Central memory CD8-positive, alpha-beta T cell (primary cell): ENCODE measurements around the gene DPM1.

ENCODE experiments used
- ATAC-seq: fragments of 150-1000 bp; cut with Tn5 transposase; replicated peaks from 2 replicates; pipeline ENCODE4 v1.10.0; 2022; ENCODE audit warnings: mild to moderate bottlenecking, moderate FRiP score, moderate number of reproducible peaks; ENCODE audit not compliant: poor library complexity, severe bottlenecking; ENCODE audit errors: extremely low read depth
- DNase-seq, 2 donors: peaks; one replicate each; pipeline ENCODE4 v3.0.0; 2021; ENCODE audit warnings: low spot score in 2 of 2
- H3K27ac Mint-ChIP-seq: one replicate; pipeline ENCODE4 v1.8.0; 2022; ENCODE audit warnings: low read depth, mild to moderate bottlenecking, moderate library complexity, mixed read lengths
- H3K27me3 Mint-ChIP-seq: one replicate; pipeline ENCODE4 v1.8.0; 2022; ENCODE audit warnings: mixed read lengths
- H3K36me3 Mint-ChIP-seq: one replicate; pipeline ENCODE4 v1.8.0; 2022; ENCODE audit warnings: mild to moderate bottlenecking, moderate library complexity, mixed read lengths; ENCODE audit not compliant: insufficient read depth
- H3K4me1 Mint-ChIP-seq: one replicate; pipeline ENCODE4 v1.8.0; 2022; ENCODE audit warnings: mixed read lengths
- H3K4me3 Mint-ChIP-seq: one replicate; pipeline ENCODE4 v1.8.0; 2022; ENCODE audit warnings: mild to moderate bottlenecking, moderate library complexity, mixed read lengths
- H3K9me3 Mint-ChIP-seq: one replicate; pipeline ENCODE4 v1.8.0; 2022; ENCODE audit warnings: mixed read lengths

DPM1 gene

GRCh38 chr20:50975701-50976330 lies 17.5 kb upstream of the DPM1 start:
- Mint-ChIP-seq H3K27ac (no peak overlapping the region), H3K27me3 (peaks cover 65% of the 10 kb centered on the region), H3K4me1 (no peaks in the 10 kb centered on the region), H3K9me3 (no peaks in the 10 kb centered on the region), H3K36me3 (no peaks in the 10 kb centered on the region), H3K4me3 (no peak overlapping the region)
- ATAC-seq (no peak), DNase-seq (no peak)

GRCh38 chr20:50969912-50970311 lies 11.6 kb upstream of the DPM1 start:
- Mint-ChIP-seq H3K27me3 (peaks cover 13% of the 10 kb centered on the region), H3K4me1 (no peaks in the 10 kb centered on the region), H3K4me3 (no peak overlapping the region), H3K27ac (no peak overlapping the region), H3K36me3 (no peaks in the 10 kb centered on the region), H3K9me3 (no peaks in the 10 kb centered on the region)
- no peak for ATAC-seq
- no peak for DNase-seq

- no peaks in the 10 kb centered on the region for H3K4me1 Mint-ChIP-seq
- H3K4me3 Mint-ChIP-seq: no peak overlapping the region
- no peaks in the 10 kb centered on the region for H3K36me3 Mint-ChIP-seq
Measured at GRCh38 chr20:50969435-50969834, 11.1 kb upstream of the DPM1 start.

GRCh38 chr20:50968289-50968688 lies 10.0 kb upstream of the DPM1 start:
- ATAC-seq (no peak), DNase-seq (no peak)
- Mint-ChIP-seq H3K27me3 (peaks cover 7% of the 10 kb centered on the region), H3K4me1 (no peaks in the 10 kb centered on the region), H3K36me3 (no peaks in the 10 kb centered on the region), H3K9me3 (no peaks in the 10 kb centered on the region), H3K4me3 (no peak overlapping the region), H3K27ac (no peak overlapping the region)

More at GRCh38 chr20:50969435-50969834, 11.1 kb upstream of the DPM1 start:
- no peak for ATAC-seq
- Mint-ChIP-seq H3K27ac (no peak overlapping the region), H3K9me3 (no peaks in the 10 kb centered on the region), H3K27me3 (peaks cover 9% of the 10 kb centered on the region)
- no peak for DNase-seq

DNA sequence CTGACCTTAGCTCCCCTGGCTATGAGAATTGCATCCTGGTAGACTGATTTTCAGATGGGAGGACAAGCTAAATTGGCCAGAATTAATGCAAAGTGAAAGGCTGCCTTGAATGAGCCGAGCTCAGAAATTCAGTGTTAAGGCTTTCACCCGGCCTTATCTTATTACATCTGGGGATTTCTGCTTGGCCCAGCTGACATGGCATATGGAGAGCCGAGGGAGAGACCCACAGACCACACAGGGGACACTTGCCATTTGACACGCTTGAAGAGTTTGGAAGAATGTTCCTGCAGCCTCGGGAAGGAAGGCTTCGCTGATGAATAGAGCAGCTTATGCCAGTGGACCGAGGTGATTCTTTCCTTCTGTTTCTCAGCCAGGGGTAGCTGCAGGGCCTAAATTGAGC lies 9.3 kb upstream of the DPM1 start:
- DNase-seq (no peak), ATAC-seq (no peak)
- Mint-ChIP-seq H3K9me3 (no peaks in the 10 kb centered on the region), H3K4me1 (no peaks in the 10 kb centered on the region), H3K36me3 (no peaks in the 10 kb centered on the region), H3K4me3 (no peak overlapping the region), H3K27ac (no peak overlapping the region), H3K27me3 (peaks cover 7% of the 10 kb centered on the region)

- peak overlapping the region; percentile 95 for H3K4me3 Mint-ChIP-seq
- no peaks in the 10 kb centered on the region for H3K9me3 Mint-ChIP-seq
- H3K36me3 Mint-ChIP-seq: peaks cover 27% of the 10 kb centered on the region
- H3K4me1 Mint-ChIP-seq: peaks cover 26% of the 10 kb centered on the region
- ATAC-seq (no peak), DNase-seq (no peak)
- H3K27ac Mint-ChIP-seq: peak overlapping the region; percentile 98
- no peaks in the 10 kb centered on the region for H3K27me3 Mint-ChIP-seq
Measured at GRCh38 chr20:50959543-50960126, 1.3 kb upstream of the DPM1 start.

DNA sequence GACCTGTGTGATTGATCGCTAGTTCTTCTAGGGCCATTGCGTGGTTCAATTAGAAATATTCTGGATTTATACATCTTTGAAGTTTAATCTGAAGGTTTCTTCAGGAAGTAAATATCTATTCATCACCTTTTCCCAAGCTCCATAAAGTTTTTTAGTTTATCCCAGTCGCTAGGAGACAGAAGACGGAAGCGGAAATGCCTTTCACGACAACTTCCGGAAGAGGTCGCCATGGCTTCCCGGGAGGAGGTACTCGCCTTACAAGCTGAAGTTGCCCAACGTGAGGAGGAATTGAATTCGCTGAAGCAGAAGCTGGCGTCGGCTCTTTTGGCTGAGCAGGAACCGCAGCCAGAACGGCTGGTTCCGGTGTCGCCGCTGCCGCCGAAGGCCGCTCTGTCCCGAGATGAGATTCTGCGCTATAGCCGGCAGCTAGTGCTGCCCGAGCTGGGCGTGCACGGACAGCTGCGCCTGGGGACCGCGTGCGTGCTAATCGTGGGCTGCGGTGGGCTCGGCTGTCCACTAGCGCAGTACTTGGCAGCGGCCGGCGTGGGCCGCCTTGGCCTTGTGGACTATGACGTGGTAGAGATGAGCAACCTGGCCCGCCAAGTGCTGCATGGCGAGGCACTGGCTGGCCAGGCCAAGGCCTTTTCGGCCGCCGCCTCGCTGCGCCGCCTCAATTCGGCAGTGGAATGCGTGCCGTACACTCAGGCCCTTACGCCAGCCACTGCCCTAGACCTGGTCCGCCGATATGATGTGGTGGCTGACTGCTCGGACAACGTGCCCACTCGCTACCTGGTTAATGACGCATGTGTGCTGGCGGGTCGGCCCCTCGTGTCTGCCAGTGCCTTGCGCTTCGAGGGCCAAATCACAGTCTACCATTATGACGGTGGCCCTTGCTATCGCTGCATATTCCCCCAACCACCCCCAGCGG lies 547 bp upstream of the DPM1 start, which contains the start of gene MOCS3:
TSS of gene MOCS3 (plus strand) at position 204 of the 928 bp plus-strand sequence. CDS start at position 229, 25 bp downstream.
- Mint-ChIP-seq H3K4me1 (peaks cover 26% of the 10 kb centered on the region), H3K27me3 (no peaks in the 10 kb centered on the region), H3K9me3 (no peaks in the 10 kb centered on the region), H3K4me3 (peak within 1 kb of the TSS; percentile 95), H3K27ac (peak within 1 kb of the TSS; percentile 98), H3K36me3 (peaks cover 34% of the 10 kb centered on the region)
- ATAC-seq: peak; percentile 79
- peak; percentile 67 to 79 for DNase-seq

GRCh38 chr20:50957276-50957675 lies 1.1 kb downstream of the DPM1 start:
- Mint-ChIP-seq H3K9me3 (no peaks in the 10 kb centered on the region), H3K36me3 (peaks cover 42% of the 10 kb centered on the region), H3K4me3 (peak overlapping the region; percentile 95), H3K4me1 (peaks cover 26% of the 10 kb centered on the region), H3K27ac (peak overlapping the region; percentile 98), H3K27me3 (no peaks in the 10 kb centered on the region)
- ATAC-seq (no peak), DNase-seq (no peak)

DNA sequence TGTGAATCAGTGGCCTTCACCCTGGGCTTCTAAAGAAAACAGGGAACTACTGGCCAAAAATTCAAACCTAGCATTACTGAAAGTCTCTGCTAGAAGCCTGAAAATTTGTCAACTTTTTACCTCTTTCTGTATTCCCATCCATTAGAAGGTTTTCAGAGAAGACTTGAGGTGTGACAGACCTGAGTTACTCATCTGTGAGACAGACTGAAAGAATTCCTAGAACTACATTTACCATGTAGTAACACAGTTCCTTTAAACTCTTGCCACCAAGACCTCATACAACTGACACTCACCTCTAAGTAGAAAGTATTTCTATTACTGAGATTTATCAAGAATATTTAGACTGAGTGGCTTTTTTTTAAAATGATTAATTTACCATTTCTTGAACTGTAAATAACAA lies 4.5 kb downstream of the DPM1 start:
- DNase-seq: no peak
- Mint-ChIP-seq H3K36me3 (peaks cover 62% of the 10 kb centered on the region), H3K4me1 (peaks cover 32% of the 10 kb centered on the region), H3K4me3 (no peak overlapping the region), H3K9me3 (no peaks in the 10 kb centered on the region), H3K27me3 (no peaks in the 10 kb centered on the region), H3K27ac (no peak overlapping the region)
- no peak for ATAC-seq

DNA sequence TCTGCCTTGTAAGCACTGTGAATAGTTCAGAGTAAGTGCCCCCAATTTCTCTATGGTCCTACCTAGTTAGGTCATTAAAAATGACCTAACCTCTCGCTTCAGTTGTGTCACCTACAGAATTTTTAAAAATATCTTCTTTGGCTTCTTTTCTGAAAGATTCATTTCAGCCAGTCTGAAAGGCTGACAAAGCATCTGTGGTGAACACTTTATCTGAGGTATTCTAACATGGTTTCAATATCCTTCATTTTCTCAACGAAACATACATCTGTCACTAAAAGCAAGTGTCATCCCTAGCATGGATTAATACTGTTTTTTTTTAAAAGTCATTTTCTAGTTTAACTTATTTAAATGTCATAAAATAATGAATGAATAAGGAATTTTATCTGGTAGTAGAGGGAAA lies 5.1 kb downstream of the DPM1 start:
- ATAC-seq: no peak
- Mint-ChIP-seq H3K27me3 (no peaks in the 10 kb centered on the region), H3K36me3 (peaks cover 60% of the 10 kb centered on the region), H3K4me1 (peaks cover 32% of the 10 kb centered on the region), H3K9me3 (no peaks in the 10 kb centered on the region), H3K27ac (no peak overlapping the region), H3K4me3 (no peak overlapping the region)
- no peak for DNase-seq

DNA sequence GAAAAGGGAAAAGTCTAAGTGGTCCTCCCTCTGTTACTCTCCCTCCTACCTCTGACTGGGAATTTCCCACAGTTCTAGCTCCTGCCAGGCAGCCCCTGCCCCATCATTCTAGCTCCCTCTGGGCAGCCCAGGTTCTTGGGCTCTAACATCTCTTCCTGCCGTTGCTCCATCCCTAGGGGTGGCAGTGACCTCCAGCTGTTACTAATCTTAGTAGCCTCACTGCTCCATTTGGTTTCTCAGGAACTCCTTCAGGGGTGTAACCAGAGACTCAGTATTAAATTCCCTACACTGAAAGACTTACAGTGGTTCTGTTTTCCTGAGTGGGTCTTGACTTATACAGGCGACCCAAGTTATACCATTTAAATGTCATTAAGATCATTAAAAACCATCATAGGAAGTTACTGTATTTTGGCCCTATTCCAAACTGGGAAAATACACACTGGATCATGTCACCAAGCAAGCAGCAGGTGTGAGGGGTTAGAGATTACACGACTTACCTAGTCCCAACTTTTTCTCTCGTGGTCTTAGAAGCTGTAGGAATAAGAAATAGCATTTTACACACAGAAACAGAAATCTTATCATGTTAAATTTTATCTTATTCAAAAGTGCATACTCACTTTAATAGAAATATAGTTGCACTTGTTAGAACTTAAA lies 10.1 kb downstream of the DPM1 start:
- H3K9me3 Mint-ChIP-seq: no peaks in the 10 kb centered on the region
- DNase-seq: no peak
- peaks cover 69% of the 10 kb centered on the region for H3K36me3 Mint-ChIP-seq
- no peak overlapping the region for H3K4me3 Mint-ChIP-seq
- H3K27ac Mint-ChIP-seq: no peak overlapping the region
- H3K27me3 Mint-ChIP-seq: no peaks in the 10 kb centered on the region
- ATAC-seq: no peak
- H3K4me1 Mint-ChIP-seq: peaks cover 11% of the 10 kb centered on the region

DNA sequence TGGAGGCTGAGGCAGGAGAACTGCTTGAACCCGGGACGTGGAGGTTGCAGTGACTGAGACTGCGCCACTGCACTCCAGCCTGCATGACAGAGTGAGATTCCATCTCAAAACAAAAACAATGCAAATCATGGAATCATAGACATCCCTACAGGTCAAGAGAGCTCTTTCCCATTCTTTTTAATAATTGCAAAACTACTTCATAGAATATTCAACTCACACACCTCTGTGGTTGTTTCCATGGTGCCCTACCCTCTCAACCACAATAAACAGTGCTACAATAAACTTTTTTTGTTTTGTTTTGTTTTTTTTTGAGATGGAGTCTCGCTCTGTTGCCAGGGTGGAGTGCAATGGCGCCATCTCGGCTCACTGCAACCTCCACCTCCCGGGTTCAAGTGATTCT lies 15.3 kb downstream of the DPM1 start:
- Mint-ChIP-seq H3K36me3 (peaks cover 69% of the 10 kb centered on the region), H3K4me3 (no peak overlapping the region), H3K27me3 (no peaks in the 10 kb centered on the region), H3K27ac (no peak overlapping the region), H3K4me1 (peaks cover 5% of the 10 kb centered on the region), H3K9me3 (no peaks in the 10 kb centered on the region)
- peak; percentile 40 for ATAC-seq
- DNase-seq: no peak
